GM18526 (cell line): ENCODE data around the gene NUDCD2.
A peak's percentile ranks its signal among the peaks of the same experiment; 100 is the strongest.

ENCODE experiments used
- POLR2A ChIP-seq: IDR thresholded peaks from 3 replicates; pipeline ENCODE4 v1.6.1; 2011; ENCODE audit not compliant: insufficient read length; ENCODE audit errors: extremely low read depth

The NUDCD2 gene

GRCh38 chr5:163447875-163448274, 12.0 kb downstream of the NUDCD2 start:
- no peak for TF ChIP-seq POLR2A

GRCh38 chr5:163447191-163447590, 12.7 kb downstream of the NUDCD2 start:
- TF ChIP-seq POLR2A = no peak

GRCh38 chr5:163445345-163445744, 14.6 kb downstream of the NUDCD2 start:
- no peak for TF ChIP-seq POLR2A

GRCh38 chr5:163444526-163444925, 15.4 kb downstream of the NUDCD2 start:
- no peak for TF ChIP-seq POLR2A

- no peak for TF ChIP-seq POLR2A
Observed at GRCh38 chr5:163440954-163441353, 18.9 kb downstream of the NUDCD2 start.

GRCh38 chr5:163439092-163439425, 20.8 kb downstream of the NUDCD2 start:
- no peak for TF ChIP-seq POLR2A

- TF ChIP-seq POLR2A = peak; percentile 98
Observed at GRCh38 chr5:163437309-163438182, 22.4 kb downstream of the NUDCD2 start, which contains the start of gene CCNG1. TSS of gene CCNG1 (plus strand) at chr5:163437595. CDS start at chr5:163439257, 1,662 bp downstream.

- TF ChIP-seq POLR2A = no peak
Observed at GRCh38 chr5:163437011-163437308, 22.9 kb downstream of the NUDCD2 start.

- TF ChIP-seq POLR2A = no peak
Observed at GRCh38 chr5:163436515-163436914, 23.4 kb downstream of the NUDCD2 start.

GRCh38 chr5:163434401-163434866, 25.5 kb downstream of the NUDCD2 start:
- no peak for TF ChIP-seq POLR2A

GRCh38 chr5:163433271-163433670, 26.6 kb downstream of the NUDCD2 start:
- no peak for TF ChIP-seq POLR2A

- no peak for TF ChIP-seq POLR2A
Observed at GRCh38 chr5:163432544-163432943, 27.4 kb downstream of the NUDCD2 start.

GRCh38 chr5:163424836-163425235, 35.1 kb downstream of the NUDCD2 start:
- no peak for TF ChIP-seq POLR2A

GRCh38 chr5:163410505-163410904, 49.4 kb downstream of the NUDCD2 start:
- no peak for TF ChIP-seq POLR2A

- no peak for TF ChIP-seq POLR2A
Observed at GRCh38 chr5:163409384-163409783, 50.5 kb downstream of the NUDCD2 start.

GRCh38 chr5:163408311-163408923, 51.5 kb downstream of the NUDCD2 start:
- no peak for TF ChIP-seq POLR2A

GRCh38 chr5:163407034-163407655, 52.8 kb downstream of the NUDCD2 start:
- no peak for TF ChIP-seq POLR2A
